K562 (cell line): ENCODE results near the gene EVL. TPM values are rescaled to one million over a fixed set of nuclear protein-coding genes. Genes with fewer than 3 reads are reported as not detected.

Experiments
- ATAC-seq: fragments of 200-7000 bp; cut with Tn5 transposase; 3 replicates; pipeline ENCODE4 v1.9.1; 2020; ENCODE audit warnings: moderate library complexity
- BruUV-seq: library from RNA; stranded (reverse); fragments of 400-500 nt; replicated peaks from 2 replicates; lab custom pipeline; 2021; lab: Mats Ljungman, UMichigan
- CTCF ChIA-PET: fragments of 300-600 bp; formaldehyde crosslinking; extraction: SDS; loops from one replicate; lab custom pipeline; 2021; ENCODE audit warnings: low intra/inter-chr PET ratio; lab: Yijun Ruan, JAX
- POLR2A ChIA-PET: fragments of 300-600, 350-650 bp; sonication (Branson Sonifier 250); formaldehyde crosslinking; extraction: SDS; loops from one replicate; lab custom pipeline; 2021; ENCODE audit warnings: antibody characterized with exemption, inconsistent platforms; lab: Yijun Ruan, JAX
- DNase-seq, 4 experiments: peaks; one replicate each; pipeline versions ENCODE4 v3.0.0 to v3.0.0-alpha.2; 2011 to 2018; ENCODE audit warnings: low spot score in 3 of 4, mixed read lengths in 3 of 4; ENCODE audit errors: extremely low read depth in 1 of 4
- FAIRE-seq: peaks from 2 replicates; lab custom pipeline; 2011; peaks lifted over from hg19 to GRCh38; lab: Jason Lieb, UNC
- H2AFZ ChIP-seq: 2 replicates; pipeline ENCODE4 v1.6.0; 2011; ENCODE audit warnings: low read depth, low read length, control low read depth, inconsistent platforms
- H3K27ac ChIP-seq: fragments of 200-600 bp; 3 replicates; pipeline ENCODE4 v1.8.0; 2011; ENCODE audit warnings: low read depth, mild to moderate bottlenecking, control low read depth, inconsistent platforms, low read length, moderate library complexity, mixed read lengths; ENCODE audit errors: extremely low read depth
- H3K27me3 ChIP-seq, 2 experiments: fragments of 300-600 bp in 1 of 2; 2 replicates in 1 of 2; 3 replicates in 1 of 2; pipeline versions ENCODE4 v1.6.0 to v1.8.0; 2011; ENCODE audit warnings: inconsistent platforms in 2 of 2, low read length in 2 of 2, mild to moderate bottlenecking in 1 of 2, mixed read lengths in 1 of 2, moderate library complexity in 1 of 2; ENCODE audit not compliant: control insufficient read depth in 2 of 2, insufficient read depth in 2 of 2
- H3K36me3 ChIP-seq: fragments of 300-600 bp; 3 replicates; pipeline ENCODE4 v1.8.0; 2011; ENCODE audit warnings: mild to moderate bottlenecking, low read length, inconsistent platforms; ENCODE audit not compliant: control insufficient read depth, insufficient read depth
- H3K4me1 ChIP-seq, 2 experiments: fragments of 200-600 bp in 1 of 2; replicated peaks in 1 of 2; 2 replicates in 1 of 2; 3 replicates in 1 of 2; pipeline versions ENCODE4 v1.5.1 to v1.8.0; 2011; ENCODE audit warnings: inconsistent platforms in 2 of 2, low read length in 2 of 2, mild to moderate bottlenecking in 1 of 2, mixed read lengths in 1 of 2, moderate library complexity in 1 of 2; ENCODE audit not compliant: control insufficient read depth in 2 of 2, insufficient read depth in 2 of 2
- H3K4me2 ChIP-seq: 2 replicates; pipeline ENCODE4 v1.6.1; 2011; ENCODE audit warnings: low read length, control low read depth, inconsistent platforms, mixed read lengths; ENCODE audit not compliant: insufficient read depth
- H3K4me3 ChIP-seq: fragments of 200-600 bp; sonication (generic), shearing (Covaris generic); 2 replicates; pipeline ENCODE4 v1.5.1; 2016; ENCODE audit warnings: control low read depth, inconsistent platforms
- H3K79me2 ChIP-seq: fragments of 200-600 bp; 3 replicates; pipeline ENCODE4 v1.8.0; 2011; ENCODE audit warnings: low read length, inconsistent platforms; ENCODE audit not compliant: control insufficient read depth, insufficient read depth
- H3K9ac ChIP-seq, 2 experiments: 2 replicates each; pipeline versions ENCODE4 v1.6.0 to v1.6.1; 2011; ENCODE audit warnings: low read depth in 2 of 2, low read length in 2 of 2, control low read depth in 1 of 2, inconsistent platforms in 1 of 2, mild to moderate bottlenecking in 1 of 2, mixed read lengths in 1 of 2; ENCODE audit not compliant: insufficient read depth in 1 of 2
- H3K9me1 ChIP-seq: one replicate; pipeline ENCODE4 v1.6.0; 2011; ENCODE audit warnings: inconsistent platforms, mild to moderate bottlenecking, low read length, moderate library complexity; ENCODE audit not compliant: control insufficient read depth, insufficient read depth
- H3K9me3 ChIP-seq: replicated peaks from 2 replicates; pipeline ENCODE4 v1.5.1; 2011; ENCODE audit warnings: low read depth, low read length, inconsistent platforms; ENCODE audit not compliant: control insufficient read depth, insufficient read depth
- H4K20me1 ChIP-seq: replicated peaks from 2 replicates; pipeline ENCODE4 v1.6.1; 2011; ENCODE audit warnings: low read length, inconsistent platforms, mixed read lengths; ENCODE audit not compliant: control insufficient read depth, insufficient read depth
- ARID3A ChIP-seq: IDR thresholded peaks from 2 replicates; pipeline ENCODE4 v1.6.1; 2012; ENCODE audit warnings: low read depth, low read length, improper control_type of control experiment, borderline replicate concordance
- ATF3 ChIP-seq, 2 experiments: fragments of 450-650 bp in 1 of 2; sonication (generic) in 1 of 2; formaldehyde crosslinking in 1 of 2; IDR thresholded peaks in 1 of 2; conservative IDR thresholded peaks in 1 of 2; 2 replicates each; pipeline versions ENCODE4 v1.6.1 to v1.8.1; 2016 to 2023; ENCODE audit warnings: mild to moderate bottlenecking in 2 of 2, moderate library complexity in 2 of 2, inconsistent platforms in 1 of 2, missing genetic modification reagents in 1 of 2
- E2F8 ChIP-seq: fragments of 450-650 bp; IDR thresholded peaks from 2 replicates; pipeline ENCODE4 v1.7.1; 2018; ENCODE audit warnings: mild to moderate bottlenecking, low read depth; ENCODE audit not compliant: partially characterized antibody
- FOXM1 ChIP-seq, 2 experiments: fragments of 450-650 bp in 1 of 2; sonication (generic) in 1 of 2; formaldehyde crosslinking in 1 of 2; IDR thresholded peaks; 2 replicates each; pipeline versions ENCODE4 v1.6.1 to v1.9.0; 2017 to 2022; ENCODE audit warnings: low read depth in 2 of 2, mild to moderate bottlenecking in 2 of 2, missing genetic modification reagents in 1 of 2, moderate library complexity in 1 of 2
- FUS ChIP-seq: fragments of 200-400 bp; formaldehyde crosslinking; optimal IDR thresholded peaks from 2 replicates; pipeline ENCODE3; 2017; ENCODE audit warnings: low read depth, low read length
- HIVEP1 ChIP-seq: fragments of 250-450 bp; sonication (Bioruptor Pico); IDR thresholded peaks from 2 replicates; pipeline ENCODE4 v1.4.0; 2020; ENCODE audit warnings: mild to moderate bottlenecking
- KAT7 ChIP-seq: sonication (generic); formaldehyde crosslinking; IDR thresholded peaks from 2 replicates; pipeline ENCODE4 v1.8.0; 2022; ENCODE audit warnings: missing genetic modification reagents, mild to moderate bottlenecking, borderline replicate concordance
- L3MBTL2 ChIP-seq: fragments of 450-650 bp; IDR thresholded peaks from 2 replicates; pipeline ENCODE4 v1.6.1; 2016; ENCODE audit warnings: mild to moderate bottlenecking, moderate library complexity
- LCOR ChIP-seq: sonication (generic); formaldehyde crosslinking; IDR thresholded peaks from 2 replicates; pipeline ENCODE4 v1.8.0; 2022; ENCODE audit warnings: mild to moderate bottlenecking, missing genetic modification reagents
- PTBP1 ChIP-seq: fragments of 200-400 bp; formaldehyde crosslinking; IDR thresholded peaks from 2 replicates; pipeline ENCODE4 v1.6.1; 2017; ENCODE audit warnings: low read depth, low read length
- SLC30A9 ChIP-seq: fragments of 250-450 bp; sonication (Bioruptor Pico); IDR thresholded peaks from 2 replicates; pipeline ENCODE4 v1.8.0; 2022; ENCODE audit warnings: mild to moderate bottlenecking, moderate library complexity
- SRSF7 ChIP-seq: fragments of 200-400 bp; formaldehyde crosslinking; optimal IDR thresholded peaks from 2 replicates; pipeline ENCODE3; 2017; ENCODE audit warnings: mild to moderate bottlenecking, low read depth, low read length
- U2AF1 ChIP-seq: fragments of 200-400 bp; formaldehyde crosslinking; optimal IDR thresholded peaks from 2 replicates; pipeline ENCODE3; 2017; ENCODE audit warnings: mild to moderate bottlenecking, low read depth, low read length, moderate library complexity
- ZFP36 ChIP-seq: fragments of 150-350 bp; IDR thresholded peaks from 2 replicates; pipeline ENCODE4 v1.6.1; 2018; ENCODE audit warnings: low read length, low read depth; ENCODE audit not compliant: partially characterized antibody
- ZNF165 ChIP-seq: fragments of 250-450 bp; sonication (Bioruptor Pico); IDR thresholded peaks from 2 replicates; pipeline ENCODE4 v1.4.0; 2020; ENCODE audit warnings: borderline replicate concordance
- WGBS: fragments of 100-300 bp; shearing (Covaris generic); methylation state at CpG from one replicate; pipeline ENCODE4 v1.1.6; 2016; ENCODE audit warnings: low coverage, mixed read lengths; ENCODE audit not compliant: insufficient coverage; ENCODE audit errors: missing lambda C conversion rate; 5-methylcytosine and 5-hydroxymethylcytosine counted together
- in situ Hi-C: fragments of 300-500 bp; cut with MboI; formaldehyde crosslinking; loops from 4 replicates; pipeline ENCODE4 v1.15.0; 2018; ENCODE audit warnings: inconsistent platforms, mixed read lengths
- intact Hi-C: fragments of 100-400 bp; cut with micrococcal nuclease; formaldehyde crosslinking; loops from 2 replicates; pipeline ENCODE4 v1.14.2; 2022
- polyA plus RNA-seq, 8 experiments: library from polyadenylated mRNA; depleted of rRNA in 4 of 8; stranded (reverse) in 5 of 8; unstranded in 3 of 8; fragments of >200 nt; fragmentation: Nextera tagmentation in 2 of 8; fragmentation: Illumina TruSeq in 1 of 8; extraction: Ambion mirVana in 2 of 8; extraction: Trizol in 1 of 8; gene quantifications; 2 replicates each; pipeline versions ENCODE4 v1.2.1 to v1.2.3, GENCODE V29; 2011 to 2014; ENCODE audit warnings: inconsistent platforms in 1 of 8, missing spikeins in 1 of 8
- total RNA-seq, 7 experiments: library from RNA; depleted of rRNA in 6 of 7; stranded (reverse); fragments of >200 nt in 6 of 7; fragmentation: Illumina TruSeq in 2 of 7; extraction: Trizol in 2 of 7; gene quantifications; 2 replicates each; pipeline versions ENCODE4 v1.2.1 to v1.2.3, GENCODE V29; 2011 to 2021; ENCODE audit warnings: low replicate concordance in 1 of 7

The EVL gene
- total and polyA plus RNA-seq, 9 of the 15 experiments (the other 6 are each of a cell fraction or from before 2014, with no cell fraction given), result 2.9 to 43.4 (median 23.9) TPM

GRCh38 chr14:100132161-100132902 lies 67.1 kb downstream of the EVL start:
- CTCF ChIA-PET, result no interaction called here
- POLR2A ChIA-PET, result interaction anchor here (1.0 to 2.2 kb wide), 3 partner anchors 10 to 17 kb away, joined by 3 to 7 read pairs (median 3); no protein-coding TSS in a partner anchor
- peak; percentile 49 for ATAC-seq
- Histone ChIP-seq H3K27me3 (no peaks in the 10 kb centered on the region), H3K9me3 (no peaks in the 10 kb centered on the region), H3K27ac (no peak overlapping the region), H3K4me1 (peaks cover 2 to 14% of the 10 kb centered on the region in 2 experiments; a peak in 4 of 5 replicates), H2AFZ (no peak overlapping the region), H3K79me2 (no peaks in the 10 kb centered on the region), H3K4me3 (no peak overlapping the region), H3K4me2 (no peak overlapping the region), H3K9ac (peak overlapping the region in 1 of 2 experiments; percentile 81; a peak in 2 of 4 replicates), H4K20me1 (no peaks in the 10 kb centered on the region), H3K9me1 (no peaks in the 10 kb centered on the region), H3K36me3 (peaks cover 2% of the 10 kb centered on the region; the same call in 1 of the 3 replicates)
- peak in 3 of 4 experiments; percentile 34 to 36 (median 35) for DNase-seq
- 58% methylated on average over 24 of the region's 25 CpGs for WGBS
- FAIRE-seq, result peak; percentile 6
- no TSS peak for BruUV-seq
- intact Hi-C loops (no loop called here), in situ Hi-C loops (no loop called here)
- TF ChIP-seq SLC30A9 (CRISPR knock-in tag) (no peak), FOXM1 (IDR thresholded peaks at IDR 0.05; ENCODE audit: low read depth) (no peak), FOXM1 (CRISPR knock-in tag; IDR thresholded peaks at IDR 0.05; ENCODE audit: low read depth) (no peak), L3MBTL2 (no peak), E2F8 (no peak), ZNF165 (CRISPR knock-in tag) (no peak), ZFP36 (no peak), SRSF7 (no peak), U2AF1 (no peak), KAT7 (CRISPR knock-in tag) (no peak), HIVEP1 (CRISPR knock-in tag) (no peak), FUS (no peak), PTBP1 (no peak), LCOR (CRISPR knock-in tag) (no peak), ATF3 (IDR thresholded peaks at IDR 0.05) (no peak), ATF3 (CRISPR knock-in tag; conservative IDR thresholded peaks at IDR 0.05) (no peak), ARID3A (no peak)
